ENCODE results near the gene RAB3IL1. TPM values are rescaled to one million over a fixed set of nuclear protein-coding genes. Genes with fewer than 3 reads are reported as not detected.
A peak's percentile ranks its signal among the peaks of the same experiment; 100 is the strongest.

Gene RAB3IL1
- total RNA-seq, 2 donors from 2014 or later, result 9.7 to 14.9 TPM

- Histone ChIP-seq H3K27me3 (ENCODE audit: control insufficient read depth, insufficient read depth, low read length, poor library complexity, severe bottlenecking) (no peaks in the 10 kb centered on the region), H3K4me3 (ENCODE audit: low read length) (no peak overlapping the region), H3K27ac (ENCODE audit: low read depth, low read length) (no peak overlapping the region), H3K36me3 (ENCODE audit: control insufficient read depth, insufficient read depth, low read length) (peaks cover 48% of the 10 kb centered on the region), H3K4me1 (ENCODE audit: control insufficient read depth, insufficient read depth, low read length) (no peaks in the 10 kb centered on the region), H3K9ac (ENCODE audit: extremely low read depth, low read length, poor library complexity, severe bottlenecking) (no peak overlapping the region), H3K9me3 (ENCODE audit: control insufficient read depth, low read length) (no peaks in the 10 kb centered on the region)
- Mint-ChIP-seq H3K27me3 (ENCODE audit: insufficient read depth) (no peaks in the 10 kb centered on the region), H3K9me3 (no peaks in the 10 kb centered on the region), H3K4me1 (peaks cover 6% of the 10 kb centered on the region), H3K36me3 (ENCODE audit: low read depth) (peaks cover 37% of the 10 kb centered on the region), H3K4me3 (no peak overlapping the region), H3K27ac (no peak overlapping the region)
- WGBS, 2 experiments (ENCODE audit: insufficient coverage in 1 of 2, insufficient read length in 1 of 2), result 94 to 100% methylated on average over 8 to 20 of the region's 20 CpGs
- no peak for DNase-seq
- TF ChIP-seq CTCF (conservative IDR thresholded peaks at IDR 0.05), result no peak
Measured at GRCh38 chr11:61864814-61865775, 52.3 kb downstream of the RAB3IL1 start.

DNA sequence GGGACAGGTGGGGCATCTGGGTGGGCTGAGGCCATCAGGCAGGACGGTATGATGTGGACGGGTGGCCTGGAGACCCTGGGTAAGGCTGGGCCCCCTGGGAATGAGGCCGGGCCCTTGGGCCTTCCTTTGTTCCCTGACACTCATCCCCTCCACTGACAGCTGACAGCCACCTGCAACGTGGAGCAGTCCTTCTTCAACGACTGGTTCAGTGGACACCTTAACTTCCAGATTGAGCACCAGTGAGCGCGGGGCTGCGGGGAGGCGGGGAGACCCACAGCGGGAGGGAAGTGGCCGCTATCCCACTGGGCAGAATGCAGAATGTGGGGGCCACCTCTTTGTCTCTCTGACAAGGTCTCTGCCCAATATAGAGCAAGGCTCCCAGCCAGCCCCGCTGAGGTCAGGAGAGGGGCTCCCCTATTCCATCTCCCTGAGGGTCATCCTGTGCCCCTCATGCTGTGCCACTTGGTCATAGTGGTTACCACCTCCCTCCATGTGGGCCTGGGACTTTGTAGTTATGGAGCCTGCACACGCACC is 53.8 kb downstream of the RAB3IL1 start:
- no peaks in the 10 kb centered on the region for H3K4me1 ChIP-seq (ENCODE audit: control insufficient read depth, insufficient read depth, low read length)
- H3K4me3 Mint-ChIP-seq, result no peak overlapping the region
- no peak overlapping the region for H3K9ac ChIP-seq (ENCODE audit: extremely low read depth, low read length, poor library complexity, severe bottlenecking)
- H3K4me1 Mint-ChIP-seq, result no peaks in the 10 kb centered on the region
- TF ChIP-seq CTCF (conservative IDR thresholded peaks at IDR 0.05), result no peak
- peaks cover 57% of the 10 kb centered on the region for H3K36me3 ChIP-seq (ENCODE audit: control insufficient read depth, insufficient read depth, low read length)
- WGBS, 2 experiments (ENCODE audit: insufficient coverage in 1 of 2, insufficient read length in 1 of 2), result 92 to 96% methylated on average over 6 to 13 of the region's 13 CpGs
- no peak overlapping the region for H3K27ac Mint-ChIP-seq
- H3K9me3 ChIP-seq (ENCODE audit: control insufficient read depth, low read length), result no peaks in the 10 kb centered on the region
- no peak overlapping the region for H3K4me3 ChIP-seq (ENCODE audit: low read length)
- H3K36me3 Mint-ChIP-seq (ENCODE audit: low read depth), result peaks cover 52% of the 10 kb centered on the region
- no peaks in the 10 kb centered on the region for H3K9me3 Mint-ChIP-seq
- DNase-seq, result no peak
- H3K27me3 Mint-ChIP-seq (ENCODE audit: insufficient read depth), result no peaks in the 10 kb centered on the region
- no peaks in the 10 kb centered on the region for H3K27me3 ChIP-seq (ENCODE audit: control insufficient read depth, insufficient read depth, low read length, poor library complexity, severe bottlenecking)
- peak overlapping the region; percentile 24 for H3K27ac ChIP-seq (ENCODE audit: low read depth, low read length)

- peaks cover 58% of the 10 kb centered on the region for H3K36me3 ChIP-seq (ENCODE audit: control insufficient read depth, insufficient read depth, low read length)
- H3K27ac Mint-ChIP-seq, result no peak overlapping the region
Measured at GRCh38 chr11:61862714-61863547, 54.4 kb downstream of the RAB3IL1 start.

More at GRCh38 chr11:61862714-61863547, 54.4 kb downstream of the RAB3IL1 start:
- no peak overlapping the region for H3K4me3 Mint-ChIP-seq
- no peaks in the 10 kb centered on the region for H3K9me3 Mint-ChIP-seq
- Histone ChIP-seq H3K9ac (ENCODE audit: extremely low read depth, low read length, poor library complexity, severe bottlenecking) (no peak overlapping the region), H3K4me1 (ENCODE audit: control insufficient read depth, insufficient read depth, low read length) (no peaks in the 10 kb centered on the region), H3K27ac (ENCODE audit: low read depth, low read length) (peak overlapping the region; percentile 44), H3K27me3 (ENCODE audit: control insufficient read depth, insufficient read depth, low read length, poor library complexity, severe bottlenecking) (no peaks in the 10 kb centered on the region), H3K9me3 (ENCODE audit: control insufficient read depth, low read length) (no peaks in the 10 kb centered on the region), H3K4me3 (ENCODE audit: low read length) (no peak overlapping the region)
- H3K36me3 Mint-ChIP-seq (ENCODE audit: low read depth), result peaks cover 56% of the 10 kb centered on the region
- 93 to 99% methylated on average over 9 to 18 of the region's 18 CpGs for WGBS, 2 experiments (ENCODE audit: insufficient coverage in 1 of 2, insufficient read length in 1 of 2)
- no peak for DNase-seq
- TF ChIP-seq CTCF (conservative IDR thresholded peaks at IDR 0.05), result no peak
- H3K4me1 Mint-ChIP-seq, result no peaks in the 10 kb centered on the region
- no peaks in the 10 kb centered on the region for H3K27me3 Mint-ChIP-seq (ENCODE audit: insufficient read depth)

All from endodermal cell (in vitro differentiated cells).